Osteocyte (in vitro differentiated cells): ENCODE results near the gene SLC9A8. TPM values are rescaled to one million over a fixed set of nuclear protein-coding genes. Genes with fewer than 3 reads are reported as not detected.

Source experiments
- DNase-seq: peaks from one replicate; pipeline ENCODE4 v3.0.0; 2021; ENCODE audit warnings: mixed read lengths; ENCODE audit not compliant: unreplicated experiment; ENCODE audit errors: extremely low spot score
- H3K27ac Mint-ChIP-seq: one replicate; pipeline ENCODE4 v1.8.0; 2021; ENCODE audit warnings: mild to moderate bottlenecking, mixed read lengths; ENCODE audit not compliant: unreplicated experiment
- H3K27me3 Mint-ChIP-seq: one replicate; pipeline ENCODE4 v1.8.0; 2021; ENCODE audit warnings: mixed read lengths; ENCODE audit not compliant: unreplicated experiment
- H3K36me3 Mint-ChIP-seq: one replicate; pipeline ENCODE4 v1.8.0; 2021; ENCODE audit warnings: mixed read lengths; ENCODE audit not compliant: unreplicated experiment
- H3K4me1 Mint-ChIP-seq: one replicate; pipeline ENCODE4 v1.8.0; 2021; ENCODE audit warnings: mixed read lengths; ENCODE audit not compliant: unreplicated experiment
- H3K4me3 Mint-ChIP-seq: one replicate; pipeline ENCODE4 v1.8.0; 2021; ENCODE audit warnings: mild to moderate bottlenecking, moderate library complexity, mixed read lengths; ENCODE audit not compliant: unreplicated experiment
- H3K9me3 Mint-ChIP-seq: one replicate; pipeline ENCODE4 v1.8.0; 2021; ENCODE audit warnings: mixed read lengths; ENCODE audit not compliant: unreplicated experiment
- CTCF ChIP-seq: fragments of 200-600 bp; sonication (generic); IDR thresholded peaks from 2 replicates; pipeline ENCODE4 v1.5.0; 2021; ENCODE audit warnings: antibody characterized with exemption, mild to moderate bottlenecking, moderate library complexity
- total RNA-seq: library from RNA; stranded (reverse); gene quantifications from 2 replicates; pipeline ENCODE4 v1.2.1, GENCODE V29; 2021

The SLC9A8 gene
- total RNA-seq, 1 donor from 2014 or later, result 10.9 TPM

GRCh38 chr20:49814057-49814694 lies 1.5 kb downstream of the SLC9A8 start:
- Mint-ChIP-seq H3K27ac (no peak overlapping the region), H3K4me3 (peak overlapping the region; percentile 89), H3K4me1 (peaks cover 23% of the 10 kb centered on the region), H3K27me3 (no peaks in the 10 kb centered on the region), H3K9me3 (no peaks in the 10 kb centered on the region), H3K36me3 (peaks cover 23% of the 10 kb centered on the region)
- TF ChIP-seq CTCF, result no peak
- no peak for DNase-seq

GRCh38 chr20:49818816-49819215 lies 6.2 kb downstream of the SLC9A8 start:
- H3K9me3 Mint-ChIP-seq, result no peaks in the 10 kb centered on the region
- peaks cover 44% of the 10 kb centered on the region for H3K36me3 Mint-ChIP-seq
- no peak for DNase-seq
- no peak for TF ChIP-seq CTCF
- no peaks in the 10 kb centered on the region for H3K27me3 Mint-ChIP-seq
- no peak overlapping the region for H3K27ac Mint-ChIP-seq
- H3K4me3 Mint-ChIP-seq, result no peak overlapping the region
- peaks cover 19% of the 10 kb centered on the region for H3K4me1 Mint-ChIP-seq

- Mint-ChIP-seq H3K9me3 (no peaks in the 10 kb centered on the region), H3K4me1 (peaks cover 16% of the 10 kb centered on the region), H3K4me3 (no peak overlapping the region), H3K27me3 (no peaks in the 10 kb centered on the region), H3K27ac (no peak overlapping the region), H3K36me3 (peaks cover 47% of the 10 kb centered on the region)
- DNase-seq, result no peak
- no peak for TF ChIP-seq CTCF
Observed at GRCh38 chr20:49819702-49820101, 7.1 kb downstream of the SLC9A8 start.

DNA sequence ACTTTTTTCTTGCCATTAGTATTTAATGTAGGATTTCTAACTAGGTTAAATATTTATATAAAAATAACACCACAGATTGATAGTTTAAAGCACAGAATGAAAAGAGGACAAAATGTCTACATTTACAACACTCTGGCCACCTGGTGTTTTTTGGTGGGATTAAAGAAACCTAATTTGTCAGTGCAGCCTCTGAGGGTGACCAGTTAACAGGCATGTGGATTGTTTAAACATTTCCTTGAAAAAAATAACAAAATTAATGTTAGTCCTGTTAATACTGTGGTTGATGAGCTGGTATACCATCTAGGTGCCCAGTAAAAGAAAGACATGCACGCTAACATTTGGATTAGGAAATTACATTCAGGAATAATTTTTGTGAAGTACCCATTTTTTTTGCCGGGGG lies 8.8 kb downstream of the SLC9A8 start:
- H3K4me1 Mint-ChIP-seq, result peaks cover 16% of the 10 kb centered on the region
- H3K27ac Mint-ChIP-seq, result peak overlapping the region; percentile 20
- no peak for TF ChIP-seq CTCF
- no peaks in the 10 kb centered on the region for H3K27me3 Mint-ChIP-seq
- no peaks in the 10 kb centered on the region for H3K9me3 Mint-ChIP-seq
- DNase-seq, result no peak
- no peak overlapping the region for H3K4me3 Mint-ChIP-seq
- H3K36me3 Mint-ChIP-seq, result peaks cover 48% of the 10 kb centered on the region

DNA sequence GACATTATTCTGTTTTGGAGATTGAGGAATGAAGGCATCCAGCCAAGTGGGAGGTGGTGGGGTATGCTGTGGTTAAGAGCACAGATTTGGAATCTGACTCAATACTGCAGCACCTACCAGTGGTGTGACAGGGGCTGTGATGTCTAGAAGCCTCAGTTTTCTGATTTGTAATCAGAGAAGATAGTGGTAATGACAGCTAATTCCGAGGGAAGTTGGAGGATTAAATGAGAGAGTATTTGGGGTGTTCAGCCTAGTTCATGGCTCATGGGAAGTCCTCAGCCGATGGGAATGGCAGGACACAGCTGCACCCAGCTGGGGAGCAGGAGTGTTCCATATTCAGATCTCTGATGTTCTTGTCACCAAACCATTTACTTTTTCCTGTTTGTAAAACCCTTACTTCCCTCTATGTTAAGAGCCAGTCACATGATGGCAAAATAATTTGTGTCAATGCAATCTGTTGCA lies 9.3 kb downstream of the SLC9A8 start:
- peaks cover 16% of the 10 kb centered on the region for H3K4me1 Mint-ChIP-seq
- no peaks in the 10 kb centered on the region for H3K27me3 Mint-ChIP-seq
- peaks cover 47% of the 10 kb centered on the region for H3K36me3 Mint-ChIP-seq
- H3K27ac Mint-ChIP-seq, result peak overlapping the region; percentile 20
- peak; percentile 43 for TF ChIP-seq CTCF
- no peak for DNase-seq
- H3K4me3 Mint-ChIP-seq, result no peak overlapping the region
- no peaks in the 10 kb centered on the region for H3K9me3 Mint-ChIP-seq
